H1 (cell line): ENCODE measurements around the gene TSHR.

ENCODE experiments used
- ATF2 ChIP-seq: IDR thresholded peaks from 2 replicates; pipeline ENCODE4 v1.6.1; 2012; ENCODE audit warnings: low read length, inconsistent platforms
- BRCA1 ChIP-seq: IDR thresholded peaks from 2 replicates; pipeline ENCODE4 v1.6.1; 2012; ENCODE audit warnings: low read depth, low read length, improper control_type of control experiment
- CREB1 ChIP-seq: IDR thresholded peaks from 2 replicates; pipeline ENCODE4 v1.6.1; 2012; ENCODE audit warnings: inconsistent platforms
- CTCF ChIP-seq, 3 experiments: IDR thresholded peaks; 1 replicate in 2 of 3; 2 replicates in 1 of 3; pipeline versions ENCODE4 v1.5.1 to v1.6.1; 2011; ENCODE audit warnings: low read length in 3 of 3, mild to moderate bottlenecking in 3 of 3, inconsistent platforms in 2 of 3, low read depth in 1 of 3, moderate library complexity in 1 of 3; ENCODE audit not compliant: insufficient read depth in 1 of 3; ENCODE audit errors: control extremely low read depth in 1 of 3

- TF ChIP-seq BRCA1 (no peak), CTCF (IDR thresholded peaks at IDR 0.05; ENCODE audit: control extremely low read depth in 1 of 3, insufficient read depth in 1 of 3, low read depth in 1 of 3, low read length in 3 of 3) (no peak), ATF2 (no peak), CREB1 (no peak)
These were observed at the start of gene TSHR for GRCh38 chr14:80955416-80955941.
